B cell (primary cell): Measurements from ENCODE around the gene CXXC1. TPM values are rescaled to one million over a fixed set of nuclear protein-coding genes. Genes with fewer than 3 reads are reported as not detected.

Experiments used
- ATAC-seq: fragments of 200-7000 bp; cut with Tn5 transposase; one replicate; pipeline ENCODE4 v1.10.0; 2021; ENCODE audit warnings: low read depth, mild to moderate bottlenecking, moderate number of reproducible peaks, moderate library complexity
- CTCF ChIA-PET: fragments of 350-600 bp; sonication (Branson Sonifier 250); formaldehyde crosslinking; loops from one replicate; lab custom pipeline; 2021; ENCODE audit warnings: antibody characterized with exemption, inconsistent platforms; lab: Charles Lee
- POLR2A ChIA-PET: fragments of 350-600 bp; sonication (Branson Sonifier 250); formaldehyde crosslinking; loops from one replicate; lab custom pipeline; 2021; ENCODE audit warnings: antibody characterized with exemption; lab: Charles Lee
- DNase-seq: peaks from one replicate; pipeline ENCODE4 v3.0.0; 2013
- H2AFZ ChIP-seq: 2 replicates; pipeline ENCODE4 v1.6.1; 2012; ENCODE audit warnings: mild to moderate bottlenecking, low read depth, low read length; ENCODE audit not compliant: insufficient read depth, poor library complexity, severe bottlenecking
- H3K27ac ChIP-seq, 2 donors: 1 replicate in 1 of 2; 2 replicates in 1 of 2; pipeline ENCODE4 v1.5.1; 2012 to 2013; ENCODE audit warnings: low read length in 2 of 2, mild to moderate bottlenecking in 2 of 2, moderate library complexity in 1 of 2
- H3K27me3 ChIP-seq, 4 experiments: fragments of 200-600 bp in 1 of 4; sonication (generic) in 1 of 4; replicated peaks in 1 of 4; 1 replicate in 2 of 4; 2 replicates in 2 of 4; pipeline versions ENCODE4 v1.6.1 to v1.7.0; 2013 to 2016; ENCODE audit warnings: low read length in 3 of 4, mild to moderate bottlenecking in 2 of 4, mixed read lengths in 1 of 4, moderate library complexity in 1 of 4; ENCODE audit not compliant: insufficient read depth in 4 of 4, control insufficient read depth in 3 of 4; ENCODE audit errors: control extremely low read depth in 1 of 4
- H3K36me3 ChIP-seq, 2 experiments: replicated peaks in 1 of 2; 1 replicate in 1 of 2; 2 replicates in 1 of 2; pipeline versions ENCODE4 v1.6.1 to v1.7.1; 2013; ENCODE audit warnings: low read length in 1 of 2; ENCODE audit not compliant: insufficient read depth in 2 of 2, control insufficient read depth in 1 of 2; ENCODE audit errors: control extremely low read depth in 1 of 2, extremely low read depth in 1 of 2
- H3K4me1 ChIP-seq, 2 donors: fragments of 200-600 bp in 1 of 2; sonication (generic) in 1 of 2; 1 replicate in 1 of 2; 2 replicates in 1 of 2; pipeline versions ENCODE4 v1.5.1 to v1.6.1; 2013 to 2017; ENCODE audit warnings: low read length in 2 of 2; ENCODE audit not compliant: control insufficient read depth in 2 of 2, insufficient read depth in 2 of 2
- H3K4me2 ChIP-seq: replicated peaks from 2 replicates; pipeline ENCODE3; 2012; ENCODE audit warnings: mild to moderate bottlenecking, low read depth, low read length; ENCODE audit not compliant: poor library complexity, severe bottlenecking
- H3K4me3 ChIP-seq, 5 experiments: fragments of 200-600 bp in 1 of 5; sonication (generic) in 1 of 5; 1 replicate in 3 of 5; 2 replicates in 2 of 5; pipeline versions ENCODE4 v1.5.1 to v1.7.0; 2011 to 2016; ENCODE audit warnings: low read length in 4 of 5, mild to moderate bottlenecking in 4 of 5, low read depth in 2 of 5, control low read depth in 1 of 5, moderate library complexity in 1 of 5; ENCODE audit not compliant: insufficient read depth in 1 of 5; ENCODE audit errors: control extremely low read depth in 1 of 5, extremely low read depth in 1 of 5
- H3K79me2 ChIP-seq: fragments of 200-600 bp; sonication (generic); one replicate; pipeline ENCODE4 v1.6.0; 2016; ENCODE audit warnings: low read length; ENCODE audit not compliant: control insufficient read depth, insufficient read depth
- H3K9ac ChIP-seq: fragments of 200-600 bp; sonication (generic); 2 replicates; pipeline ENCODE4 v1.6.1; 2017; ENCODE audit warnings: mild to moderate bottlenecking, low read length, moderate library complexity
- H3K9me3 ChIP-seq, 3 donors: one replicate each; pipeline versions ENCODE4 v1.6.1 to v1.7.1; 2013; ENCODE audit warnings: low read length in 2 of 3; ENCODE audit not compliant: control insufficient read depth in 2 of 3, insufficient read depth in 1 of 3; ENCODE audit errors: control extremely low read depth in 1 of 3
- H4K20me1 ChIP-seq: 2 replicates; pipeline ENCODE4 v1.6.0; 2012; ENCODE audit warnings: mild to moderate bottlenecking, low read length; ENCODE audit not compliant: insufficient read depth, control insufficient read depth, poor library complexity, severe bottlenecking
- H3K27ac Mint-ChIP-seq: one replicate; pipeline ENCODE4 v1.8.0; 2021; ENCODE audit warnings: mixed read lengths
- H3K27me3 Mint-ChIP-seq: one replicate; pipeline ENCODE4 v1.8.0; 2021; ENCODE audit warnings: mixed read lengths
- H3K4me1 Mint-ChIP-seq: one replicate; pipeline ENCODE4 v1.8.0; 2021; ENCODE audit warnings: mixed read lengths
- H3K4me3 Mint-ChIP-seq: one replicate; pipeline ENCODE4 v1.8.0; 2021; ENCODE audit warnings: mixed read lengths
- H3K9me3 Mint-ChIP-seq: one replicate; pipeline ENCODE4 v1.8.0; 2022; ENCODE audit warnings: mixed read lengths; ENCODE audit not compliant: insufficient read depth
- EZH2 ChIP-seq: IDR thresholded peaks from 2 replicates; pipeline ENCODE4 v1.6.1; 2012; ENCODE audit warnings: borderline replicate concordance, low read depth, mild to moderate bottlenecking, moderate library complexity, low read length; ENCODE audit not compliant: insufficient read depth, poor library complexity, severe bottlenecking
- WGBS: methylation state at CpG from one replicate; pipeline ENCODE4 v1.1.5; 2013; ENCODE audit warnings: missing lambda C conversion rate; ENCODE audit not compliant: insufficient coverage; 5-methylcytosine and 5-hydroxymethylcytosine counted together
- intact Hi-C: fragments of 100-400 bp; cut with micrococcal nuclease; formaldehyde crosslinking; loops from one replicate; pipeline ENCODE4 v1.10.0; 2022
- polyA plus RNA-seq: library from polyadenylated mRNA; depleted of rRNA; stranded (reverse); fragments of >200 nt; gene quantifications from 2 replicates; pipeline ENCODE4 v1.2.3, GENCODE V29; 2012
- total RNA-seq, 2 donors: library from RNA; stranded (reverse); fragments of 120-200 nt in 1 of 2; gene quantifications; 1 replicate in 1 of 2; 2 replicates in 1 of 2; pipeline versions ENCODE4 v1.2.3 to v1.2.4, GENCODE V29; 2013 to 2022
- TF ChIP-seq, protein P1 (sequence below): fragments of 200-600 bp; IDR thresholded peaks from one replicate; pipeline ENCODE4 v1.8.0; 2022; ENCODE audit warnings: antibody characterized with exemption, mild to moderate bottlenecking

The CXXC1 gene
- total and polyA plus RNA-seq, 2 donors (not counting 1 experiment from before 2014, with no cell fraction given), result 157 to 306 TPM

DNA sequence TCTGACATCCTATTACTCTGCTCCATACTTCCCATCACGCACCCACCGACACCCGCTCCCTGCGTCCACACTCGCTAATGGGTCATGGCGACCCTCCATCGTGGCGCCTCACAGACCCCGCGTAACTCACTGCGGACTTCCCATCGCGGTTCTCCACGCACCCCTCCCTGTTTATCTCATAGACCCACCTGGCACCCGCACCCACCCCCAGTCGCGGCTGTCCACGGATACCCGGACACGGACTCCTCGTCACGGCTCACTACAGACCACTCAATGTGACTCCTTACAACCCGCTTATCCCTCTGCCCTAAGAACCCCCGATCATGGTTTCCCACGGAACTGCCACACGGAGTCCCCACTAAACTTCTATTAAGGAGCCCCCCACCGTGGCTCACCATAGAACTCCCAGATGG lies 458 bp downstream of the CXXC1 start:
- peak overlapping the region; percentile 91 for H3K4me2 ChIP-seq
- peak overlapping the region; percentile 93 for H3K27ac ChIP-seq
- H3K4me1 ChIP-seq, result peaks cover 12 to 18% of the 10 kb centered on the region in 2 donors
- CTCF ChIA-PET, result no interaction called here
- 1% methylated on average over 27 of the region's 27 CpGs for WGBS
- POLR2A ChIA-PET, result no interaction called here
- peaks cover 34% of the 10 kb centered on the region for H3K4me1 Mint-ChIP-seq
- H3K27me3 Mint-ChIP-seq, result no peaks in the 10 kb centered on the region
- peak overlapping the region; percentile 94 for H3K27ac Mint-ChIP-seq
- peaks cover 0 to 40% of the 10 kb centered on the region in 2 experiments for H3K36me3 ChIP-seq
- H3K79me2 ChIP-seq, result peaks cover 10% of the 10 kb centered on the region
- H3K9ac ChIP-seq, result peak overlapping the region; percentile 82
- no peaks in the 10 kb centered on the region for H3K9me3 ChIP-seq
- H3K4me3 Mint-ChIP-seq, result peak overlapping the region; percentile 98
- intact Hi-C loops, result loop anchor here (1.0 to 5.0 kb wide), 6 partner anchors 21 to 1335 kb away; partner anchors contain the start of genes CFAP53, MEX3C and SMAD7
- H4K20me1 ChIP-seq, result peaks cover 7% of the 10 kb centered on the region
- no peak for ATAC-seq
- no peaks in the 10 kb centered on the region for H3K9me3 Mint-ChIP-seq
- no peaks in the 10 kb centered on the region for H3K27me3 ChIP-seq
- peak overlapping the region; percentile 92 for H2AFZ ChIP-seq
- H3K4me3 ChIP-seq, result peak overlapping the region; percentile 64 to 95 (median 86)
- DNase-seq, result no peak
- no peak for TF ChIP-seq EZH2
- TF ChIP-seq, protein P1, sequence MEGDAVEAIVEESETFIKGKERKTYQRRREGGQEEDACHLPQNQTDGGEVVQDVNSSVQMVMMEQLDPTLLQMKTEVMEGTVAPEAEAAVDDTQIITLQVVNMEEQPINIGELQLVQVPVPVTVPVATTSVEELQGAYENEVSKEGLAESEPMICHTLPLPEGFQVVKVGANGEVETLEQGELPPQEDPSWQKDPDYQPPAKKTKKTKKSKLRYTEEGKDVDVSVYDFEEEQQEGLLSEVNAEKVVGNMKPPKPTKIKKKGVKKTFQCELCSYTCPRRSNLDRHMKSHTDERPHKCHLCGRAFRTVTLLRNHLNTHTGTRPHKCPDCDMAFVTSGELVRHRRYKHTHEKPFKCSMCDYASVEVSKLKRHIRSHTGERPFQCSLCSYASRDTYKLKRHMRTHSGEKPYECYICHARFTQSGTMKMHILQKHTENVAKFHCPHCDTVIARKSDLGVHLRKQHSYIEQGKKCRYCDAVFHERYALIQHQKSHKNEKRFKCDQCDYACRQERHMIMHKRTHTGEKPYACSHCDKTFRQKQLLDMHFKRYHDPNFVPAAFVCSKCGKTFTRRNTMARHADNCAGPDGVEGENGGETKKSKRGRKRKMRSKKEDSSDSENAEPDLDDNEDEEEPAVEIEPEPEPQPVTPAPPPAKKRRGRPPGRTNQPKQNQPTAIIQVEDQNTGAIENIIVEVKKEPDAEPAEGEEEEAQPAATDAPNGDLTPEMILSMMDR, result no peak

DNA sequence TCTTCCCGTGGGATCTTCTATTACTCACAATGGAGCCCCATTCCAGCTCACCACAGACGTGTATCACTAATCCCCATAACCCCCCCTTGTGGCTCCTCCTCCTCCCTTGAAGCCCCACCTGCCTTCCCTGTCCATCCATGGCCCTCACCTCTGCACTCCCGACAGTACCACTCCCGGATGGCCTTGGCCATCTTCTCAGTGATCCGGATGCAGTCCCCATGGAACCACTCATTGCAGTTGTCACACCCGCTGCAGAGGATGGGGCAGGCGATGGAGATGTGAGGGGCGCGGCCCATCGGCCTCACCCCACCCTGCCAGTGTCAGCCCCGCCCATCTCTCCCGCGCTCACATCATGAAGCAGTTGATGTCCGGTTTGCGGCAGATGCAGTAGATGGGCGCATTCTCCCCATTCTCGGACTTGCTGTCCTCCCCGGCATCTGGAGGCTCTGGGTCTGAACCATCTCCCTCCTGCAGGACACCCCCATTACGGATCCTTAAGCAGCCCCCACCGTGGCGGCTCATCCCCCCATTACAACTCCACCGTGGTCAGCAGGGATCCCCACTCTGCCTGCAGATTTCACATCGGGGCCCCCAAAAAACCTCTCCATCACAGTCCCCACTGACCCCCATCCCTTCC lies 983 bp downstream of the CXXC1 start:
- ATAC-seq (no peak), DNase-seq (peak; percentile 33)
- peak overlapping the region; percentile 92 for H2AFZ ChIP-seq
- intact Hi-C loops, result loop anchor here (1.0 to 5.0 kb wide), 6 partner anchors 20 to 1334 kb away; partner anchors contain the start of genes CFAP53, MEX3C and SMAD7
- Mint-ChIP-seq H3K27ac (peak overlapping the region; percentile 94), H3K4me1 (peaks cover 36% of the 10 kb centered on the region), H3K9me3 (no peaks in the 10 kb centered on the region), H3K27me3 (no peaks in the 10 kb centered on the region), H3K4me3 (peak overlapping the region; percentile 98)
- no peaks in the 10 kb centered on the region for H3K27me3 ChIP-seq
- peak overlapping the region; percentile 82 for H3K9ac ChIP-seq
- peaks cover 0 to 42% of the 10 kb centered on the region in 2 experiments for H3K36me3 ChIP-seq
- H3K9me3 ChIP-seq, result no peaks in the 10 kb centered on the region
- peaks cover 10% of the 10 kb centered on the region for H3K79me2 ChIP-seq
- H3K4me1 ChIP-seq, result peaks cover 14 to 22% of the 10 kb centered on the region in 2 donors
- H3K4me3 ChIP-seq, result peak overlapping the region; percentile 64 to 95 (median 86)
- peaks cover 7% of the 10 kb centered on the region for H4K20me1 ChIP-seq
- H3K27ac ChIP-seq, result peak overlapping the region in 1 of 2 donors; percentile 93
- WGBS, result 35% methylated on average over 22 of the region's 23 CpGs
- H3K4me2 ChIP-seq, result peak overlapping the region; percentile 91
- TF ChIP-seq, protein P1, result no peak
- no peak for TF ChIP-seq EZH2
- ChIA-PET CTCF (interaction anchor here (1.2 kb wide), 1 partner anchor 71 kb away, joined by 3 read pairs; no protein-coding TSS in a partner anchor), POLR2A (no interaction called here)
